Heart left ventricle (tissue), 13 donors: ENCODE data around the gene NOL3.

Experiments
- POLR2A ChIP-seq, 2 donors: fragments of 450-650 bp; IDR thresholded peaks; one replicate each; pipeline ENCODE4 v1.6.1; 2017; ENCODE audit warnings: antibody characterized with exemption in 2 of 2, mild to moderate bottlenecking in 2 of 2, moderate library complexity in 2 of 2
- TF ChIP-seq, protein P1 (sequence below), 12 donors: fragments of 200-600 bp; sonication (generic) in 4 of 12; IDR thresholded peaks; one replicate each; pipeline versions ENCODE4 v1.5.0 to v1.8.0; 2018 to 2022; ENCODE audit warnings: antibody characterized with exemption in 12 of 12, mild to moderate bottlenecking in 5 of 12
- donor health status: ischemic (EF 13 %, LVEDD 7.1; RV severe dilation, severe dysfunction).
- donor health status: DM: no; HTN: yes; CAD: no.
- donor health status: DM: no; HTN: no; CAD: no.
- donor health status: ischemic (EF 25% LVEDD 6.9; RV normal size, moderate dysfunction).
- donor health status: ischemic (EF 25% LVEDD 5.7; RV mildly dilated, moderate dysfunction).
- donor health status: ischemic (EF 35%, LVEDD 5.7; RV mildly dilated, moderate dysfunction).
- donor health status: nonischemic (EF 11% LVEDD 7.7; RV severe dilation, severe dysfunction).
- donor health status: DM: yes; HTN: yes; CAD: no.
- donor health status: PGD.
- donor health status: ischemic (EF 29% LVEDD 5.4; RV normal size, mild dysfunction).
- donor health status: nonischemic (EF 23%, LVEDD 6.1; RV moderate dilation, normal function).

DNA sequence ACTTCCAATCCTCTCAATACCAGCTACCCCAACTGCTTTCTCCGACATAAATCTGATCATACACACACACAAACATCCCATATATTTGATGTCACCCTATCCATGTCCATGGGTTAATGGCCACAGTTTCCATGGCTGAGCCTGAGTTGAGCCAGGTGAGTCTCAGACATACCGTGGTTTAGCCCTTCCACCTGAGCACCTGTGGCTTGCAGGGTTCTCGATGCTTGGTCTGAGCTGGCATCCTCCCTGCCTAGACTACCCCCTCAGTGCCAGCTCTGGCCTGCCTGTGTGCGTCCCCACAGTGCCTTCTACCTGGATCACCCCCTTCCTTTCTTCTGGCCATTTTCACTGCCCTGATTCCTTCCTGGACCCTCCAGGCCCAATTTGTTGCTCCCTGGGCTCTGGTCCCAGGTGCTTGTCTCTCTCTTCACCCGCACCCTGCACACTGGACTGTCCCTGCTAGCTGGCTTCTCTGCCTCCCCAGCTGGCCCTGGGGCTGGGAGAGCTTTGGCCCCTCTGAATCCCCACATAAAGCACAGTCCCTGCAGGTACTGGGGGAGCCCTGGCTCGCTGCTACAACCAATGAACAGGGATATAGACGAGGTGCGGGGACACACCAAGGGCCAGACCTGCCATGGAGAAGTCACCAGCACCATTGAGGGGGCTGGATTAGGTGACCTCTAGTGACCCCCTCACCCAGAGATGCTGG lies 35.9 kb downstream of the NOL3 start:
- TF ChIP-seq POLR2A (IDR thresholded peaks at IDR 0.05) = no peak
- TF ChIP-seq, protein P1, sequence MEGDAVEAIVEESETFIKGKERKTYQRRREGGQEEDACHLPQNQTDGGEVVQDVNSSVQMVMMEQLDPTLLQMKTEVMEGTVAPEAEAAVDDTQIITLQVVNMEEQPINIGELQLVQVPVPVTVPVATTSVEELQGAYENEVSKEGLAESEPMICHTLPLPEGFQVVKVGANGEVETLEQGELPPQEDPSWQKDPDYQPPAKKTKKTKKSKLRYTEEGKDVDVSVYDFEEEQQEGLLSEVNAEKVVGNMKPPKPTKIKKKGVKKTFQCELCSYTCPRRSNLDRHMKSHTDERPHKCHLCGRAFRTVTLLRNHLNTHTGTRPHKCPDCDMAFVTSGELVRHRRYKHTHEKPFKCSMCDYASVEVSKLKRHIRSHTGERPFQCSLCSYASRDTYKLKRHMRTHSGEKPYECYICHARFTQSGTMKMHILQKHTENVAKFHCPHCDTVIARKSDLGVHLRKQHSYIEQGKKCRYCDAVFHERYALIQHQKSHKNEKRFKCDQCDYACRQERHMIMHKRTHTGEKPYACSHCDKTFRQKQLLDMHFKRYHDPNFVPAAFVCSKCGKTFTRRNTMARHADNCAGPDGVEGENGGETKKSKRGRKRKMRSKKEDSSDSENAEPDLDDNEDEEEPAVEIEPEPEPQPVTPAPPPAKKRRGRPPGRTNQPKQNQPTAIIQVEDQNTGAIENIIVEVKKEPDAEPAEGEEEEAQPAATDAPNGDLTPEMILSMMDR (IDR thresholded peaks at IDR 0.05) = no peak
